HL-60/S4 treated with retinoic acid at 250 ng/mL for 4 days and 3 days (cell line): ENCODE results near the gene SLC26A3.

ENCODE experiments used
- in situ Hi-C: fragments of 300-500 bp; cut with MboI; formaldehyde crosslinking; loops from 2 replicates; pipeline ENCODE4 v1.7.0; 2022; ENCODE audit warnings: low sequenced_read_pairs

The SLC26A3 gene

GRCh38 chr7:107751113-107751512 is 51.9 kb downstream of the SLC26A3 start:
- in situ Hi-C loops, result no loop called here

- in situ Hi-C loops, result loop anchor here (25.0 kb wide), 1 partner anchor 559 kb away; no protein-coding TSS in a partner anchor
These were observed 57.0 kb downstream of the SLC26A3 start for GRCh38 chr7:107746006-107746405.

- in situ Hi-C loops, result loop anchor here (25.0 kb wide), 1 partner anchor 557 kb away; no protein-coding TSS in a partner anchor
These were observed 58.7 kb downstream of the SLC26A3 start for GRCh38 chr7:107744345-107744750.

GRCh38 chr7:107743567-107744344 is 59.3 kb downstream of the SLC26A3 start, which contains the start of gene CBLL1:
Gene CBLL1 (plus strand): TSS chr7:107744142. CDS start chr7:107744164, 22 bp downstream.
- in situ Hi-C loops, result loop anchor here (25.0 kb wide), 1 partner anchor 556 kb away; no protein-coding TSS in a partner anchor

GRCh38 chr7:107742678-107743566 is 60.1 kb downstream of the SLC26A3 start:
- in situ Hi-C loops, result loop anchor here (25.0 kb wide), 1 partner anchor 556 kb away; no protein-coding TSS in a partner anchor

- in situ Hi-C loops, result loop anchor here (10.0 to 25.0 kb wide), 2 partner anchors 143 to 541 kb away; partner anchors contain the start of gene BCAP29
These were observed 74.7 kb downstream of the SLC26A3 start for GRCh38 chr7:107728276-107728675.

- in situ Hi-C loops, result loop anchor here (10.0 to 25.0 kb wide), 2 partner anchors 142 to 539 kb away; partner anchors contain the start of gene BCAP29
These were observed 76.5 kb downstream of the SLC26A3 start for GRCh38 chr7:107726356-107727130.

- in situ Hi-C loops, result loop anchor here (10.0 to 25.0 kb wide), 2 partner anchors 140 to 538 kb away; partner anchors contain the start of gene BCAP29
These were observed 77.8 kb downstream of the SLC26A3 start for GRCh38 chr7:107725138-107725740.

- in situ Hi-C loops, result loop anchor here (10.0 kb wide), 1 partner anchor 138 kb away; the partner anchor contains the start of gene BCAP29
These were observed 79.8 kb downstream of the SLC26A3 start for GRCh38 chr7:107723255-107723654.

GRCh38 chr7:107721286-107721685 is 81.7 kb downstream of the SLC26A3 start:
- in situ Hi-C loops, result loop anchor here (10.0 kb wide), 1 partner anchor 136 kb away; the partner anchor contains the start of gene BCAP29

GRCh38 chr7:107718456-107719193 is 84.4 kb downstream of the SLC26A3 start:
- in situ Hi-C loops, result no loop called here

GRCh38 chr7:107715531-107715930 is 87.5 kb downstream of the SLC26A3 start:
- in situ Hi-C loops, result no loop called here
